Lower lobe of right lung (tissue), 2 donors: ENCODE measurements around the gene NTN5. TPM values are rescaled to one million over a fixed set of nuclear protein-coding genes. Genes with fewer than 3 reads are reported as not detected.

ENCODE experiments used
- ATAC-seq, 2 donors: fragments of 200-7000 bp; cut with Tn5 transposase; one replicate each; pipeline ENCODE4 v1.9.1; 2020 to 2022; ENCODE audit warnings: mild to moderate bottlenecking in 2 of 2, moderate library complexity in 2 of 2
- DNase-seq: peaks from one replicate; pipeline ENCODE4 v3.0.0-alpha.2; 2020
- H3K27ac ChIP-seq: fragments of 200-600 bp; one replicate; pipeline ENCODE4 v1.8.0; 2022
- H3K27me3 ChIP-seq: fragments of 200-600 bp; one replicate; pipeline ENCODE4 v1.8.0; 2022; ENCODE audit warnings: low read depth
- H3K36me3 ChIP-seq: fragments of 200-600 bp; one replicate; pipeline ENCODE4 v1.8.0; 2022; ENCODE audit warnings: mild to moderate bottlenecking
- H3K4me1 ChIP-seq: fragments of 200-600 bp; one replicate; pipeline ENCODE4 v1.8.0; 2022
- H3K4me3 ChIP-seq: fragments of 200-600 bp; one replicate; pipeline ENCODE4 v1.8.0; 2022; ENCODE audit warnings: mild to moderate bottlenecking
- H3K9me3 ChIP-seq: fragments of 200-600 bp; one replicate; pipeline ENCODE4 v1.8.0; 2022
- CTCF ChIP-seq: fragments of 200-600 bp; IDR thresholded peaks from one replicate; pipeline ENCODE4 v1.8.0; 2022; ENCODE audit warnings: antibody characterized with exemption, mild to moderate bottlenecking
- intact Hi-C: fragments of 100-400 bp; cut with DNase I; formaldehyde crosslinking; loops from one replicate; pipeline ENCODE4 v1.11.0; 2022
- total RNA-seq: library from RNA; stranded (reverse); fragmentation: NEBNext Ultra II Directional; extraction: Animal tissue kit (Norgen Biotek cat#: 25700); gene quantifications from one replicate; pipeline ENCODE4 v1.2.1, GENCODE V29; 2021
- donor health status: DM: no; HTN: yes; CAD: no; lungs with severe emphysema.

The NTN5 gene
- total RNA-seq, 1 donor from 2014 or later, result 0.24 TPM

- DNase-seq, result no peak
- no peak for ATAC-seq
- Histone ChIP-seq H3K9me3 (no peaks in the 10 kb centered on the region), H3K27ac (no peak overlapping the region), H3K36me3 (peaks cover 45% of the 10 kb centered on the region), H3K4me3 (no peak overlapping the region), H3K4me1 (peaks cover 61% of the 10 kb centered on the region), H3K27me3 (no peaks in the 10 kb centered on the region)
- no peak for TF ChIP-seq CTCF
- intact Hi-C loops, result no loop called here
Measured at GRCh38 chr19:48627865-48628314, 44.9 kb downstream of the NTN5 start.

- Histone ChIP-seq H3K4me1 (peaks cover 58% of the 10 kb centered on the region), H3K4me3 (no peak overlapping the region), H3K27ac (no peak overlapping the region), H3K36me3 (peaks cover 40% of the 10 kb centered on the region), H3K9me3 (no peaks in the 10 kb centered on the region), H3K27me3 (no peaks in the 10 kb centered on the region)
- no peak for TF ChIP-seq CTCF
- intact Hi-C loops, result no loop called here
- ATAC-seq (no peak), DNase-seq (no peak)
Measured at GRCh38 chr19:48627201-48627864, 45.5 kb downstream of the NTN5 start.

GRCh38 chr19:48625891-48626327 is 46.9 kb downstream of the NTN5 start:
- ATAC-seq (no peak), DNase-seq (peak; percentile 49)
- Histone ChIP-seq H3K27ac (no peak overlapping the region), H3K36me3 (peaks cover 29% of the 10 kb centered on the region), H3K9me3 (no peaks in the 10 kb centered on the region), H3K27me3 (no peaks in the 10 kb centered on the region), H3K4me3 (no peak overlapping the region), H3K4me1 (peaks cover 43% of the 10 kb centered on the region)
- no peak for TF ChIP-seq CTCF
- intact Hi-C loops, result no loop called here

- no peak for TF ChIP-seq CTCF
- DNase-seq, result peak; percentile 49
- intact Hi-C loops, result no loop called here
- peaks cover 38% of the 10 kb centered on the region for H3K4me1 ChIP-seq
- ATAC-seq, result no peak
- H3K36me3 ChIP-seq, result peaks cover 21% of the 10 kb centered on the region
- H3K4me3 ChIP-seq, result peak overlapping the region; percentile 56
- H3K27ac ChIP-seq, result peak overlapping the region; percentile 70
- no peaks in the 10 kb centered on the region for H3K9me3 ChIP-seq
- no peaks in the 10 kb centered on the region for H3K27me3 ChIP-seq
Measured at GRCh38 chr19:48624791-48625723, 47.8 kb downstream of the NTN5 start.

- Histone ChIP-seq H3K9me3 (no peaks in the 10 kb centered on the region), H3K4me3 (peak overlapping the region; percentile 56)
- DNase-seq, result peak; percentile 99
Measured at GRCh38 chr19:48624067-48624594, 48.7 kb downstream of the NTN5 start.

More at GRCh38 chr19:48624067-48624594, 48.7 kb downstream of the NTN5 start:
- Histone ChIP-seq H3K27ac (peak overlapping the region; percentile 70), H3K27me3 (no peaks in the 10 kb centered on the region), H3K36me3 (peaks cover 13% of the 10 kb centered on the region), H3K4me1 (peaks cover 34% of the 10 kb centered on the region)
- peak; percentile 90 to 91 for ATAC-seq
- no peak for TF ChIP-seq CTCF
- intact Hi-C loops, result no loop called here
